GM12878 (cell line): ENCODE results near the gene FANK1.

Experiments
- EP300 ChIP-seq, 2 experiments: fragments of 150-350 bp in 1 of 2; IDR thresholded peaks; 2 replicates each; pipeline ENCODE4 v1.6.1; 2011 to 2012; ENCODE audit warnings: low read depth in 2 of 2, low read length in 2 of 2, borderline replicate concordance in 1 of 2, improper control_type of control experiment in 1 of 2, inconsistent platforms in 1 of 2; ENCODE audit not compliant: control insufficient read depth in 1 of 2
- MTA2 ChIP-seq: fragments of 450-650 bp; IDR thresholded peaks from 2 replicates; pipeline ENCODE4 v1.6.1; 2016; ENCODE audit warnings: low read depth, mild to moderate bottlenecking, moderate library complexity
- MTA3 ChIP-seq: IDR thresholded peaks from 2 replicates; pipeline ENCODE4 v1.6.1; 2012; ENCODE audit warnings: low read length, inconsistent platforms, borderline replicate concordance

GRCh38 chr10:126041117-126041516 lies 144.8 kb downstream of the FANK1 start:
- TF ChIP-seq MTA3 (no peak), EP300 (IDR thresholded peaks at IDR 0.05; ENCODE audit: borderline replicate concordance in 1 of 2, control insufficient read depth in 1 of 2, low read depth in 2 of 2, low read length in 2 of 2) (no peak), MTA2 (no peak)
